Epidermal melanocyte (primary cell): ENCODE measurements around the gene TENT5C.

Experiments used
- DNase-seq: peaks from one replicate; pipeline ENCODE4 v3.0.0; 2011; ENCODE audit warnings: low spot score; ENCODE audit not compliant: insufficient read length

The TENT5C gene

DNA sequence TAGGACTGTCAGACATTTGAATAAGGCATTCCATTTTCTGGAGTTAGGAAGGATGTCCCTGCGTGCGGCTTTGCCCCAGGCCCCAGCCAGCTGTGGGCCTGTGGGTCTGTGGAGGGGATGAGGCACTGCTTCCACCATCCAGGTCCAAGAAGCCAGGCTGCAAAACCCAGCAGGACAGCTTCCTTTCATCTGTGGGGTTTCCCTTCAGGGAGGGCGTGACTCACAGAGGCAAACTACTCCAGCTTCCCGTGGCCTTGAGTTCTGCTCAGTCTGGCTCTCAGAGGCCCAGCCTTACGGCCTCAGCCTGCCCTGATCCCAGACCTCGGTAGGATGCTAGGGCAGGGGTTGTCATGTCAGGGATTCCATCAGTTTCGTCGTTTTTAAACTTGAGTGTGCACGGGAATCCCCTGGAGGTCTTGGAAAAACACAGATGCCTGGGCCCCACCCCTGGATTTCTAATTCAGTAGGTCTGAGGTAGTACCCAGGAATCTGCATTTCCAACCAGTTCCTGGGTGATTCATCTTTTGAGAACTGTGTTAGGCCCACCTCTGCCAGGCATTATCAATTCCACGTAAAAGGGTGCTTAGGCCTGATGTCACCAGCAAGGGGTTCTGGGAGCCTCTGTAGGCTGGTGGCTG is 32.3 kb upstream of the TENT5C start:
- no peak for DNase-seq

DNA sequence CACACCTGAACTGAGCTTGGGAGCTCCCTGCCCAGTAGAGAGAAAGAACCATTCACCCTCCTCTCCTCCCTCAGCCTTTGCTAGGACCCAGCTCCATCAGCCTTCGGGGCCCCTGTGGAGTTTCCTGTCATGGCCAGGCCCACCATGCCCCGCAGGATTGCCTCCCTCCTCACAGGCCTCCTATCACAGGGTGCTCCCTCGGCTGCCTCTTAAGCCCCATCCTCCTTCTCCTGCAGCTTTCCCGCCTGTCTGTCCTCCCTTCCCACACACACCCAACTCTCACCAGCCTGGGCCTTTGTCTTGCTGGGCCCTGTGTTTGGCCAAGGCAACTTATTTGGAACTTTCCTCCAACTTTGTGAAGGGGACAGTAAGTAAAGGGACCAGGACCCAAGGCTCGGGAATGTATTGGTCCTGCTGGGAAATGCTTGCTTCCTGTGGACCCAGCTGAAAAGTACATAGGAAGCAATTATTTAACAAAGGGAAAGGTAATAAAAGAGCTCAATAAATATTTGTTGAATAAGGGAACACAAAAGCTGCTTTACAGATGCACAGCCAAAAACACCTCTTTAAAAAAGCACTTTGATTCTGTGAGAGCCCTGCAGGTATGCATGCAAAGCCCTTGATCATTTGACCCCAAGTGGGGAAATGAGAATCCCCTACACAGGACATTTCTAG is 31.6 kb upstream of the TENT5C start:
- DNase-seq = no peak

DNA sequence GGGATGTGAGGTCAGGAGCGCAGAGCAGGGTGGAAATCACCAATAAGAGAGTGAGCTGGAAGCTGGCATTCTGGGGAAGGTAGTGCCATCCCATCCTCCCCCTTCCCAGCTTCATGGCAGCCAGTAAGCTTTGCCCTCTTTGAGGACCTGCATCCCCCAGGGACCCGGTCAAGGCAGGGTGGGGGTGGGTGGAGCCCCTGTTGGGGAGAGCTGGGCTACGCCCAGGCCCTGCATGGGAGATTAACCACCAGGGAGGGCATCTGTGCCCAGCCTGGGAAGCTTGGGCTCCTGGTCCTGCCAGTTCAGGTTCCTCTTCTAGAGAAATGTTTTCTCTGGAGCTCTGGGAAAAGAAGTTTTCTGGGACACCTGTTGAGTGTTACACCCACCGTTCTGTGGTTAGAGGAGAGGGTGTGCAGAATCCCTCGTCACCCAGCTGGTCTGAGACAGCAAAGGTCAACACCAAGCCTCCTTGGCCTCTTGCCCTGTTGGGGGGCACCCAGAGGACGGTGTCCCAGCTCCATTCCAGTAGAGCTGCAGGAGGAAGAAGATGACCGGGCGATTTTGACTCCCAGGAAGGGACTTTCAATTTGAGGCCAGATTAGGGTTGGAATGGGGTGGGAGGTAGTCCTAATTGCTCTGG is 30.1 kb upstream of the TENT5C start:
- no peak for DNase-seq

DNA sequence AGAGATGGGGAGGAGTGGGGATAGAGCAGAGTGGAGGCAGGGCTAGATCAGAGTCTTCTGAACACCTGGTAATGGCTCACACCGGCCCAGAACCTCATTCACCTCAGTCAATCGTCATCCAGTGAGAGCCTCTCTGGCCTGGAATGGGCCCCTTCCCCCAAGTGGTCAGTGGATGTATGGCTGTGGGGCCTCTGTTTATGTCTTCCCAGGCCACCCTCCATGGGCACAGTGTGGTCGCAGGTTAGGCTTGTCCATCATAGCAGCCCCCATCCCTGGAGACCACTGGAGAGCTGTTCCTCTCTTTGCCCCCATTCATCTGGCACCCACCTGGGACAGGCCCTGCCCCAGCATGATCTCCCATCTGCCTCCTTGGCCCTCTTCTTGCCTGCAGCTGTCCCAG is 29.6 kb upstream of the TENT5C start:
- DNase-seq = no peak

DNA sequence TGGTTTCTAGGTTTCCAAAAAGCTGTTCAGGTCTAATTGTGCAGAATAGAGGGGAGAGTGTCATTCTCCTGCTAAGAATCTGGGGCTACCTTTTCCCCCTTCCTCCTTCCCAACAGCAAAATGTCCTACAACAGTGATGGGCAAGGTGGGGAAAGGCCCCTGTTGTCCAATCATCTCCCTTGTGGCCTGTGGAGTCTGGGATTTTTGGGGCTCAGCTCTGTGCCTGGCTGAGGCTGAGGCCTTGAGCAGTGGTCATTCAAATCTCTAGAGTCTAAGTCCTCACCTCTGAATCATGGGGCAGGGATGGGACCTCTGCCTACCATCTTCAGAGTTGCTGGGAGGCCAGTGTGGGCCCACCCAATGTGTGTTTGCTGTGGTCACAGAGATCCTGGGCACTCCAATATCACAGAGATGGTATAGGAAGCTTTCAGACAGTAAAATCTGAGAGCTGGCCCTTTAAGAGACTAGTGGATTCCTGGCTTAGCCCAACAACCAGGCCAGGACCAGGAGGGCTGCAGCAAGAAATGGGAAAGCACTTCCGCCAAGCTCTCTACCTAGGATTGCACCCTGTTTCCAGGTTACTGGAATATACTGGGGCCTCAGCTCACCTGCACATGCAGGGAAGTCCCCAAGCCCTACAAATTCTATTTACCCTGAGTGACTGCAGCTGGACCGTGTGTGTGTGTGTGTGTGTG is 28.5 kb upstream of the TENT5C start:
- DNase-seq = no peak

DNA sequence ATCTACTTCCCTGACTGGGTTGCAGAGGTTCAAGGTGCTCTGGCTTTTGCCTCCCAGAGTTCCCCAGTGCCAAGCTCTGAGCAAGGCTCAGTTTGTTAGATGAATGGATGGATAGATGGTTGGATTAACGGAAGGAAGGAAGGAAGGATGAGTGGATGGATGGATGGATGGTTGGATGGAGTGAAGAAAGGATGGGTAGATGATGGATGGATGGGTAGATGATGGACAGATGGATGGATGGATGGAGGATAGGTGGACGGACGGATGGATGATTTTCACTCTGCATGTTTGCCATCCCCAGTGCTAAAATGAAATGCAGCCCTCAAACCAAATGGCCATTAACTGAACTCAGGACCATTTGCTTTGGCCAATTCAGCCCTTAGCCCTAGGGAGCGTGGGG is 27.4 kb upstream of the TENT5C start:
- DNase-seq = no peak

DNA sequence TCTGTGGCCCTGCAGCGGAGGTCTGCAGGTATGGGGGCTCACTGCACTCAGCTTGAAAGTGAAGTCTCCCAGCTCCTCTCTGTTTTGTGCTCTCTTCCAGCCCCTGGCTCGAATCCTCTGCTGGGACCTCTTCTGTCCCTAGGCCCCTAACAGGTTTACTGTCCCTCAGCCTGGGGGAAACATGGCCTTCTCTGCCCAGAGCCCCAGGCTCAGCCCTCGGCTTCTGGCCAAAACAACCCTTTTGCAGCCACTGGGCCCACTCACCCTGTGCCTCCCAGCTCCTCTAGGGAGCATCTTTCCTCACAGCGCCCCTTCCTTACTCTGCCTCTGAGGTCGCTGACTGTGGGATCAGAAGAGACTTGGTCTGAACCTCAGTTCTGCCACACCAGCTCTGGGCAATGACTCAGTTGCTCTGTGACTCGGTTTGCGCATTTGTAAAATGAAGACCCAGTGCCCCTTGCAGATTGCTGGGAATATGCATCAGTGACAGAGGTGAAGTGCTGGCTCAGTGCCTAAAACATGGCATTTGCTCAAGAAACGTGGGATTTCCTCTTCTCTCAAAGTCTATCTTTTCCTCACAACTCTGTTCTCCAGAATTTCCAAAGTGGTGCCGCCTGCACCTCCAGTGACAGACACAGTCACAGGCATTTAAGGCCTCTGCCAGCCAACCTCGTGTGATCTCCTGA is 26.5 kb upstream of the TENT5C start:
- no peak for DNase-seq

DNA sequence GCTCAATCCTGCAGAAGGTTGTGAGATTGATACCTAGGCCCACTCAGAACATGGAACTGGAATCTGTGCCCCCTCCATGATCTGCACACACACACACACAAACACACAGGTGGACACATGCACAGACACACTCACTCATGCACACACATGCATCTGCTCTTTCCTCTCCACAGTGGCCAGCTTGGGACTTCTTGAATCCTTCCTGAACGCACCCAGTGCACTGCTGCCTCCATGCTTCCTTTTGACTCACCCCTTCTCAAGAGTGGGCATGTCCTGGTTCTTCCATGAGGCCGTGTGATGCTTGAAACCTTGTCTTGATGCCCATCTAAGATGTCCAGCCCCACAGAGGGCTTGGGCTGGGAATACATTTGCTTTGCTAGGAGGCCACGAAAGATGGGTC is 25.4 kb upstream of the TENT5C start:
- no peak for DNase-seq

DNA sequence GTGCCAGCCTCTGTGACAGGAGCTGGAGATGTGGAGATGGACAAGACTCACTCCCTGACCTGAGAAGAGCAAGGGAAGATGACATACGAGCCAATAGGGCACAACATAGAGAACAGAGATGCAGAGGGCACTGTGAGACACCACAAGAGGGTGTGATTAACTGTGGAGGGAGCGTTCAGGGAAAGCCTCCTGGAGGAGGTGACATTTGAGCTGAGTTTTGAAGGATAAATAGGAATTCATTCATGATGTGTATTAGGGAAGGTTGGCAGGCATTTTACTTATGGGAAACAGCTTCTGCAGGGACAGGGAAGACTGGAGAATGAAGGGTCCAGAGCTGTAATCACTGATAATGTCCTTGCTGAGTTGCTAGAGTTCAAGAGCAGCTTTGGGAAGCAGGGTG is 25.0 kb upstream of the TENT5C start:
- no peak for DNase-seq

DNA sequence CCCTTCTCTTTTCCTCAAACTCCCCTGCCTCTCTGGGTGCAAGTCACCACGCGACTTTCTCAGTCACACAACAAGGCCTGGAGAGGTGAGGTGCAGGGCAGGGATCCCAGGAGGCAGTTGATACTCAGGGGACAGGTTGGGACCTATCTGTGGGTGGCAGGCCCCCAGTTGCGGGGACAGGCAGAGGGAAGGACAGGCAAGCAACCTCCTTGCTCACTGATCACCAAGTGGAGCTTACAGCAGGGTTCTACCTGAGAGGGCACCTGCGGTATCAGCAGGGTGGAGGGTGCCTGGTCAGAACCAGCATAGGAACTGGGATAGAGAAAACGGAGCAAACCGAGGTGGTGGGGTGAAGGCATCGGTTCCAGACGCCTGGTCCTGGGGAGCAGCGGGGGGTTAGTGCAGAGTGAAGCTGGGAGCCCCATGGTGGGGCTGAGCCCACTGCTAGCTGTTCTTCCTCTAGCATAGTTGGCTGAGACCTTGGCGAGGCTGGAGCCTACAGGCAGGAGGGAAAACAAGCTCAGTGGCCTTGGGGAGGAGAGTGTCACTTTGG is 24.4 kb upstream of the TENT5C start:
- no peak for DNase-seq

DNA sequence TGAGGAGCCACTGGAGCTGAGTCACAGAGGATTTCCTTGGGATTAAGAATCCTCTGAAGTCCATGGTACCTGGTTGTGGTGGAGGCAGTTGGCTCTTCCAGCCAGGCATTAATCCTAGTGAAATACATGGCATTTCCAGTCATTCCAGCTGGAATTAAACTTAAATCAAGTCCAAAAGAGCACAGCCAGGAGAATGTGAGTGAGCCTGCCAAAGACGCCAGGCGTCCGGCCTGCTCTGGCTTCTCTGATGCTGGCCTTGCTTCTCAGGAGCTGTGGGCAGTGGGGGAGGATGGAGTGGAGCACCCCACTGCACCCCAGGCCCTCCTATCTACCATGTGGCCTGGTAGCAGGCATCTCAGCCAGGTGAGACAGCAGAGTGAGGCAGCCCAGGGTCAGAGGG is 23.4 kb upstream of the TENT5C start:
- no peak for DNase-seq

DNA sequence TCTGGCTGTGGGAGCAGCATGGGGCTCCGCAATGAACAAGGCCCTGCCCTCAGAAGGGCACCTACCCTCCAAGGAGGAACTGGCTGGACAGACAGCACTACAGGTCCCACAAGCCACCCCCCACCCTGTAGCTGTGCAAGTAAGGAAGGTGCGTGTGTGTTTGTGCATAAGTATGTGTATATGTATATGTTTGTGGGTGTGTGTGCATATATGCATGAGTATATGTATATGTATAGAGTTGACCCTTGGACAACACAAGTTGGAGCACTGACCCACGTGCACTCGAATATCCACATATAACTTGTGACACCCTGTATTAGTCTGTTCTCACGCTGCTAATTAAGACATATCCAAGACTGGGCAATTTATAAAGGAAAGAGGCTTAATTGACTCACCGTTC is 22.6 kb upstream of the TENT5C start:
- DNase-seq = no peak

DNA sequence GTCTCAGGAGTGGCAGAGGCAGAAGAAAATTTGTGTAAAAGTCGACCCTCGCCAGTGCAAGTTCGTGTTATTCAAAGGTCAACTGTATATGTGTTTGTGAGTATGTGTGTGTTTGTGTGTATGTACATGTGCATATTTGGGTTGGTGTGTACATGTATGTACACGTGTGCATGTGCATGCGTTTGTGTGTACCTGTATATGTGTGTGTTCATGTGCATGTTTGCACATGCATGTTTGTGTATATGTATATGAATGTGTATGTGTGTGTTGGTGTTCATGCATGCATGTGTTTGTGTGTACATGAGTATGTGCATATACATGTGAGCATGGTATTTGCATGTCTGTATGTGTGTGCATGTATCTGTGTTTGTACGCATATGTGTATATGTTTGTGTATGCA is 21.7 kb upstream of the TENT5C start:
- DNase-seq = no peak

DNA sequence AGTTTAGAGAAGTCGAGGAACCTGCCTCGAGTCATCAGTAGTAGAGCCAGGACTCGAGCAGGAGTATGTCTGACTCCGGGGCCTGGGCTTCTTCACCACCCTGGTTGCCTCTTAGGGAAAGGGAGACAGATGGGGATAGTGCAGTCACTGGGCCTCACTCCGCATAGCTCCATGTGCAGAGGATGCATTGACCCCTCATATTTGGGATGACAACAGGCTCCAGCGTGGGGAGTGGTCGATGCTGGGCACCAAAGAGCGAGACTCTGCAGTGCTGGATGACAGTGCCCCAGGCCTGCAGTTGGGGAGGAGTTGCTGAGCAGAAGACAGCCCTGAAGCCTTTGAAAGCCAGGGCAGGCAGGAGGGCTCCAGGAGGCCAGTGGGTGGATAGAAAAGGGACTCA is 20.8 kb upstream of the TENT5C start:
- DNase-seq = no peak

DNA sequence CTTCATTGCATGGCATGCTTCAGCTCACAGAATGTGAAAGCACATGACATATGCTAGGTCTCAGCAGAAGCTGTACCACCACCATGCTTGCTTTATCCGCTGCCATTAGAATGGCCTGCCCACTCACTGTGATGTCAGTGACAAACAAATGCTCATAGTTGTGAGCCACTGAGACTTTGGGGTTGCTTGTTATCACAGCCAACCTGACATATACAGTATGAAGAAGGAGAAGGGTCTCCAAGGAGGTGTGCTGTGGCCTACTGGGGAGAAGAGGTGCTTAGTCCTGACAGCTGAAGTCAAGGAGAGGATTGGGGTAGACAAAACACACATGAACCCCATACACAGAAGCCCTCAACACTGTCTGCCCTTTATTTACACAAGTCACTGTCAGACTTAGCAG is 19.5 kb upstream of the TENT5C start:
- no peak for DNase-seq

DNA sequence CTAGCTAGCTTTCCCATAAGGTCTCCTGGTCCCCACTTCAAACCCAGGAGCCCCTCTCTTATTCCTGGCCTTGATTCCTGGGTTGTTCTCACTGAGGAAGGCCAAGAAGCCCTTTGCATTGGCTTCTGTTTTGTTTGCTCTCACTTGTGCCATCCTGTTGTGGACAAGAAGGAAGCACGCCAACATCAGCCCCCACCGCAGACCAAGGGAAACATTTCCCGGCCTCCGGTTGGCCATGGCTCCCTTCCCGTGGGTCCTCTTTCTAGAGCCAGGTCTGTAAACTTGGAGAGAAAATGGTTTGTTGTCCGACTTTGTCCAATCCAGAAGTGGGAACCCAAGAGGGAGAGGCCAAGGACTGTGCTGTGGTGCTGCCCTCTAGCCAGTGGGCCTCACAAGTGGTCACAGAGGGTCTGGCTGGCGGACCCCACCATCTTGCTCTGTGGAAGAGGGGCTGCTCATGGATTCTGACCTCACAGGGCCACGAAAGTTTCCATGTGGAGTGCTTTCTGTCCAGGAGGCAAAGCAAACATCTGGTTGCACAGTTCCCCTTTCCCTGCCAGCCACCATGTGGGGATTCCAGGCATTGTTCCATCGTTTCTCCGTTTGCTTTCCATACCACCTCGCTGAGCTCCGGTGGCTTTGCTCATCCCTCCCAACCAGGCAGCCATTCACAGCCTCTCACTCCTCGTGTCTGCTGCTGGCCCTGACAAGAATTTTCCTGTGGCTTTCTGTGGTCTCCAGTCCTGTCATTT is 18.9 kb upstream of the TENT5C start:
- no peak for DNase-seq

DNA sequence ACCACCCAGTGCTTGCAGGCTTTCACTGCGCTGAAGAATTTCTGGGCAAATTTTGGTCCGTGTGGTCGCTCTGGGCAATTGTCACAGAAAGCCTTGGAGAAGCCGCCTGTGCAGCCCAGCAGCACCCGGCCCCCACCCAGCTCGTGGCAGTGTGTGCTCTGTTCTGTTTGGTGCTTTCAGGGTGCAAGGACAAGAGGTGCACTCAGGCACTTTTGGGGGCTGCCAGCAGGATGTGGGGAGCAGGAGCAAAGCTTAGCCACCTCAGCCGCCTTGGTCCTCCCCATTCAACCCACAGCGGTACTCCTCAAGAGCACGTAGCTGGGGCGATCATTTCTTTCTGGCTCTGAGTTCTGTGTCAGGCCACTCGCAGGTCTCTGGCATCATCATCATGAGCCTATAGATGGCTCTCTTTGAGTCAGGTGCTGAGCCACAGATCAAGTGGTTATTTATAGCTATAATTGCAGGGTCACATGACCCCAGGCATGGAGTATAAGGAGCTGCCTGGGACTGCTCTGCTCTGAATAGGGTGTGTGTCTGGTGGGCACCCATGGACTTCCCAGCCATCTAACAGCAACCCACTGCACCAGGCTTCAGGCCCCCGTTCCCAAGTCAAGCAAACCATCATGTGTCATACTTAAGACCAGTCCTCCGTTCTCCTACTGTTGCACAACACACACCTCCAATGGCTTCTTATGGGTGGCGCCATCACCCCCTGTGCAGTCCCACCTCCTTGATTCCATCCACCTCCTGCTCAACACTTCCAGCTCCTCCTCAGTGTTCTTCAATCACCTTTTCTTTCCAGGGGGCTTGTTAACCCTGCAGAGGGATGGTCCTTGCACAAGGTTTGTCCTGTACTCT is 18.1 kb upstream of the TENT5C start:
- no peak for DNase-seq

DNA sequence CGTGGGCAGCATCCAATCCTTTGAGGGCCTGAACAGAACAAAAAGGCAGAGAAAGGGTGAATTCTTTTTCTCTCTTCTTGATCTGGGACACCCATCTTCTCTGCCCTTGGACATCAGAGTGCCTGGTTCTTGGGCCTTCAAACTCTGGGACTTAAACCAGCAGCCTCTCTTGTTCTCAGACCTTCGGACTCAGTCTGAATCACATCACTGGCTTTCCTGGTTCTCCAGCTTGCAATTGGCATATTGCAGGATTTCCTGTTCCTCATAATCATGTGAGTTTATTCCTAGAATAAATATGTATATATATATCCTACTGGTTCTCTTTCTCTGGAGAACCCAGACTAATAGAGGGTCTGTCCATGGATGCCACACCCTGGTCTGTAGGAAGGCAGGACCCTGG is 16.3 kb upstream of the TENT5C start:
- no peak for DNase-seq

DNA sequence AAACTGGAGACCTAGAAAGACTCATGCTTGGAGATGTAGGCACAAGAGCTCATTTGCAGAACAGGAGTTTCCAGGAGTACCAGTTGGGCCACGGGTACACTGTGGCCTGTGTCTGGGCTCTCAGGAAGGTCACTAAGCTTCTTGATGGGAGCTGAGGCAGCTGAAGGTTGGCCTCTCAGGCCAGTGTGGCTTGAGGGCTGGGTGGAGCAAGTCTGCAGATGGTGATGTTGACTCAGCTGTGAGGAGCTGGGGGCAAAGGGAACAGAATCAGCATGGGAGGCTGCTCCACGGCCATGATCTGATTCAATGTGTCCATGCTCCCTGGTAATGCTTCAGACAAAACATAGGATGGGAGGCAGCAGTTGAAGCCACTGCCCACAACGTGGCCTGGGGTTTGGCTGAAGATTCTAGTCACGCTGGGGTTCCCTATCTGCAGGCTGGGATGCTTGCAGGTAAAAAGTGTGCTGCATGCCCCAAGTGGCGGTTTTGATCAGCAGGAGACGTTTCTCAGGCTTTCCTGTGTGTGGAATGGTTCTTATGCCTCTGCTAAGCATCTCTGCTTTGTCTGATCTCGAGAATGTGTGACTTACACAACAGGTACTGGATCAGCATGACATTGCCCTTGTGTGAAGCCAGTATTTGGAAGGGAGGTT is 15.4 kb upstream of the TENT5C start:
- DNase-seq = no peak
